ENCODE results near the gene H3-3A.
A peak's percentile ranks its signal among the peaks of the same experiment; 100 is the strongest.

The H3-3A gene

GRCh38 chr1:226062558-226063223, at the start of gene H3-3A:
Gene H3-3A (plus strand): TSS chr1:226062716. CDS start chr1:226064352, 1,636 bp downstream.
- peak; percentile 92 for DNase-seq (ENCODE audit: low spot score)

GRCh38 chr1:226017070-226017469, 45.4 kb upstream of the H3-3A start:
- DNase-seq (ENCODE audit: low spot score) = no peak

DNA sequence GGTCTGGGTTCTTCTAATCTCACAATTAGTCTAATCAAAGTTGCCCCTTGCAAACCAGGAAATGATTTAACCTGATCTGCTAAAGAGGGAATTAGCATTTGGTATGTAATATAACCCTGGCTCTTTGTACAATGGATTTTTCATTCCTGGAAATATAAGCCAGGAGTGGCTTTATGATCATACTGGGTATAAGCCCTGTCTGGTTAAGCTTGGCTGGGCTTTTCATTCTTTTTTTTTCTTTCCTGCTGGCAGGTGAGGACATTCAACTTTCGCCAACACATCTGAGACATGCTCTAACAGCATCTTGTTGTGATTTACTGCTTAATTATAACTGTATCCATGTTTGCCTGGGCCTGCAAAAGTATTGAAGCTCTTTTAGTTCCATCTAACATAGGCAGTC, 42.9 kb upstream of the H3-3A start:
- no peak for DNase-seq (ENCODE audit: low spot score)

DNA sequence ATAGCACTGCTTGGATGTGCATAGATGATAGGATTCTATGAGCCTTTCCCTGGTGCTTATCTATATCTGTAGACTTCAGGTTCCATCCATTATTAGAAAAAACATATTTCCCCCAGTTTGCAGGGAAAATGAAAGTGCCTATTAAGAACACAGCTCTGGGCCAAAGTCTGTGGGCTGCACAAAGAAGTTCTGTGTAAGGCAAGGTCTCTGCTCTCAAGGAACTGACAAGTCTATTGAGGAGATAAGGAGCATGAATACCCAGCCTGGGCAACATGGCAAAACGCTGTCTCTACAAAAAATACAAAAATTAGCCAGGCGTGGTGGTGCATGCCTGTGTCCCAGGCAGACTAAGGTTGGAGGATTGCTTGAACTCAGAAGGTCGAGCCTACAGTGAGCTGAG, 41.1 kb upstream of the H3-3A start:
- DNase-seq (ENCODE audit: low spot score) = no peak

- no peak for DNase-seq (ENCODE audit: low spot score)
Observed at GRCh38 chr1:226021801-226022200, 40.7 kb upstream of the H3-3A start.

GRCh38 chr1:226023735-226024134, 38.8 kb upstream of the H3-3A start:
- no peak for DNase-seq (ENCODE audit: low spot score)

GRCh38 chr1:226026833-226027232, 35.7 kb upstream of the H3-3A start:
- DNase-seq (ENCODE audit: low spot score) = no peak

DNA sequence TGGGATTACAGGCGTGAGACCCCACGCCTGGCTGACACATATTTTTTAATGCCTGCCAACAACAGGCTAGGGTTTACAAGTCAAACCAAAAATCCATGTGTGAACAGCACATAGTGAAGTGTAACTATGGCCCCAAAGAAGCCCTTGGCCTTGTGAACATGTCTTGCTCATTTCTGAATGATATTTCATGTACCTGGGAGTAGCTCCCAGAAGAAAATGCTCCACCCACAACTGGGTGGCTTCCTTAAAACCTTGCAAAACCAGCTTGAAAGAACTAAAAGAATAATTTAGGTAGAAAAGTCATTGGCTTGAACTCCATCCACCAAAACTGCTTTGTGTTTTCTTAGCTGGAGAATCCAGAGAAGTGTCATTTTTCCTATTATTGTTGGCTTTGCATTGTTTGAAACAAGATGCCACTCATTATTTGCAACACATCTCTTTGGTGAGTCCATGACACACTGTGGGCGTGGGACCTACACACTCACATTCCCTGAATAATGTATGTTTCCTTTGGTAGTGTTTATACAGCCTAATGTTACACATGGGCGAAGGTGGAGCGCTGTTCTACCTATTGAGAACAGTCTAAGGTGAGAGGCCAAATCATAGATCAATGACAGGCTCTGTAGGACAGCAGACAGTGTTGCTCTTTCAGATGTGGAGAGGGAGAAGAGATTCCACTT, 34.8 kb upstream of the H3-3A start:
- DNase-seq (ENCODE audit: low spot score) = no peak

DNA sequence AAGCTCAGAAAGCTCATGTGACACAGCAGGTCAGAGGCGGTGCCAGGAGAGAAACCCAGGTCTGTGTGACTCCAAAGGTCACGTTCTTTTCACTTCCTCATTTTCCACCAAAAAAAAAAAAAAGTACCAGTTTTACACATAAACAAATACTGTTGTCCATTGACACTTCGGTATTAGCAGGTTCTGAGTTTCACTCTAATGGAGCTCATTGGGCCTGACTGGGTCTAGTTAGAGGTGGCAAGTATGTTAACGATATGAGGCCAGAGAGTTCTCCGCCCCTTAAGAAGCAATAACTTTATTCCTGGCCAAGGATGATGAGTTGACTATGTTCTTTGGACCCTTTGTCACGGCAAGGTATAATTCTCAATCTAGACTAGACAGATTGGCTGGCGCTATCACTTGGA, 33.4 kb upstream of the H3-3A start:
- DNase-seq (ENCODE audit: low spot score) = peak; percentile 37

GRCh38 chr1:226029568-226030225, 32.8 kb upstream of the H3-3A start:
- peak; percentile 8 for DNase-seq (ENCODE audit: low spot score)

GRCh38 chr1:226033582-226033981, 28.9 kb upstream of the H3-3A start:
- DNase-seq (ENCODE audit: low spot score) = peak; percentile 66

DNA sequence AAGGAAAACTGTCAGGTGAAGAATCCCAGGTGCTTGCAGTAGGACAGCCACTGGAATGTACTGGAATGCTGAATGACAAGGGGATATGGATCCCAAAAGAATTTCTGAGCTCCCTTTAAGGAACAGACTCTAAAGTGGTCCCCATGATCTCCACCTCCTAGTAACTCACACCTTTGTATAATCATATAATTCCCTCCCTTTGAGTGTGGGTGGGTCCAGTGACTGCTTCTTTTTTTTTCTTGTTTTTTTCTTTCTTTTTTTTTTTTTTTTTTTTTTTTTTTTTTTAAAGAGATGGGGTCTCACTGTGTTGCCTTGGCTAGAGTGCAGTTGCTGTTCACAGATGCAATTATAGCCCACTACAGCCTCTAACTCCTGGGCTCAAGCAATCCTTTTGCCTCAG, 28.5 kb upstream of the H3-3A start:
- no peak for DNase-seq (ENCODE audit: low spot score)

- peak; percentile 88 for DNase-seq (ENCODE audit: low spot score)
Observed at GRCh38 chr1:226034482-226034881, 28.0 kb upstream of the H3-3A start.

DNA sequence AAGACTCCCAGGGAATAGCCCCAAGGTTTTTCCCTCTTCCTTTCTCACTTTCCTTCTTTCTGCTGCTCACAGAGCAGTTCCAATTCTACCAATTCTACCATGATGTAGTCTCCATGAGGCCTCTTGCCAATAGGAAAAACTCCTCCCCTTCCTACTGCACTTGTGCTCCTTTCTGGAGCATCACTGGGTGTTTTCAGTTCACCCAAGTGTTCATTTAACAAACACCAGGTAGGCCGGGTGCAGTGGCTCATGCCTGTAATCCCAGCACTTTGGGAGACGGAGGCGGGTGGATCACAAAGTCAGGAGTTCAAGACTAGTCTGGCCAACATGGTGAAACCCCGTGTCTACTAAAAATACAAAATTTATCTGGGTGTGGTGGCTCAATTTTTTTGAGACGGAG, 26.6 kb upstream of the H3-3A start:
- DNase-seq (ENCODE audit: low spot score) = no peak

- no peak for DNase-seq (ENCODE audit: low spot score)
Observed at GRCh38 chr1:226038661-226039060, 23.9 kb upstream of the H3-3A start.

DNA sequence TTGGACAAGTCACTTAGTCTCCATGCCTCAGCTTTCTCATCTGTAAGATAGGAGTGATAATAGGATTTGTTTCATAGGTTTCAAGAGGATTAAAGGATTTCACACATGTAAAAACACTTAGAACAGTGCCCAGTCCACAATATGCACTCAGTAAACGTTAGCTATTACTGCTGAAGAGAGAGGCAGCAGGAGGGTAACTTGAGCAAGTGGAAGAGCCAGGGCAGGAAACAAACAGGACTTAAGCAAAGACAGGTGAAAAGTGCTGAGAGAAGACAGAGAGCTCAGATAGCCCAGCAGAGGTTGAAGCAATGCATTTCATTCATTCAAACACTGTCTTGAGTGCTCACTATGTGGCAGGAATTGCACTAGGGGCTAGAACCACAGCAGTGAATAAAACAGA, 21.1 kb upstream of the H3-3A start:
- no peak for DNase-seq (ENCODE audit: low spot score)

GRCh38 chr1:226044514-226045101, 17.9 kb upstream of the H3-3A start:
- no peak for DNase-seq (ENCODE audit: low spot score)

DNA sequence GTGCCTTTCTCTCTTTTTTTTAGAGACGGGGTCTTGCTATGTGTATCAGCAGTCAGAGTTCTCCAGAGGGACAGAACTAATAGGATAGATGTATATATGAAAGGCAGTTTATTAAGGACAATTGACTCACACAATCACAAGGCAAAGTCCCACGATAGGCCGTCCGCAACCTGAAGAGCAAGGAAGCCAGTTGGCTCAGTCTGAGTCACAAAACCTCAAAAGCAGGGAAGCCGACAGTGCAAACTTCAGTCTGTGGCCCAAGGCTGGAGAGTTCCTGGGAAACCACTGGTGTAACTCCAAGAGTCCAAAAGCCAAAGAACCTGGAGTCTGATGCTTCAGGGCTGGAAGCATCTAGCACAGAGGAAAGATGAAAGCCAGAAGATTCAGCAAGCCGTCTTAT, 16.3 kb upstream of the H3-3A start:
- no peak for DNase-seq (ENCODE audit: low spot score)

DNA sequence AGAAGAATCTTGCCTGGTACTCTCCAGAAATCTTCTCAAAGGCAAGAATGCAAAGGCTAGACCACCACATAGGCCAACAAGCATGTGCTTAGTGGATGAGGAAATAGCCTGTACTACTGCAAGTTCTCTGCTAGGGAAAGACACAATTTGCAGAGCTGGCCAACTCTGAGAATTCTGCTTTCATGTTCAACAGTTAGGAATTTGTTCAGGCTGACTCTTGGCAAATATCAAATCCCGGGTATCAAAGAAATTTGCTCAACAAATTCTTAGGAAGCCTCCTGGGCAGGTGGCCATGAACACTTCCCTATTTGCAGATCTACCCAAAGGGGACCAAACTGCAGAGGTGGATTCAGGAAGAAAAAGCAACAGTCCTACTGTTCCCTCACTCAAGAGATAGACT, 15.0 kb upstream of the H3-3A start:
- DNase-seq (ENCODE audit: low spot score) = no peak

- no peak for DNase-seq (ENCODE audit: low spot score)
Observed at GRCh38 chr1:226048886-226049285, 13.6 kb upstream of the H3-3A start.

- DNase-seq (ENCODE audit: low spot score) = no peak
Observed at GRCh38 chr1:226050133-226050532, 12.4 kb upstream of the H3-3A start.

GRCh38 chr1:226051365-226051764, 11.2 kb upstream of the H3-3A start:
- DNase-seq (ENCODE audit: low spot score) = no peak

GRCh38 chr1:226052061-226052460, 10.5 kb upstream of the H3-3A start:
- no peak for DNase-seq (ENCODE audit: low spot score)
